ENCODE data around the gene HSDL2. TPM values are rescaled to one million over a fixed set of nuclear protein-coding genes. Genes with fewer than 3 reads are reported as not detected.
"Not testable (repeated sequence)": the region's sequence is repeated elsewhere in the genome, so short reads cannot be mapped to it uniquely, and the experiment has no call there.

The HSDL2 gene
- total RNA-seq, 1 experiment from 2014 or later, result 24.4 TPM

DNA sequence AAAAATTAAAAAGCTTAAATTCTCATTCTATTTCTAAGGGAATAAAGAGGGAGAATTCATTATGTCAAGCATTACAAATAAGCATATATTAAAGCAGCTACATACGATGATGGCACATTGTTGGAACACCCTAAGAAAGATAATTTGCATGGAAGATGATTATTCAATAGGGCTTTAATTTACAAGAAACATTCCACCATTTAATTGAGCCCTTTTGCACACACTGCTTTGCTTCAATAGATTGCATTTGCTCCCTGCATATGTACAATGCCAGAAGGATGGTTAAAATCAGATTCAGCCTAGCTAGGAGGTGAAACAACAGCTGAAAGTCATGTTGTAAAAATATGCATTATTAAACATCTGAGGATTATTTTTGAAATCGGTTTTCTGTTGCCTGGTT is 128.5 kb downstream of the HSDL2 start:
- CTCF ChIA-PET, result interaction anchor here (0.8 kb wide), 1 partner anchor 69 kb away, joined by 3 read pairs; no protein-coding TSS in a partner anchor
- TF ChIP-seq, protein P1, sequence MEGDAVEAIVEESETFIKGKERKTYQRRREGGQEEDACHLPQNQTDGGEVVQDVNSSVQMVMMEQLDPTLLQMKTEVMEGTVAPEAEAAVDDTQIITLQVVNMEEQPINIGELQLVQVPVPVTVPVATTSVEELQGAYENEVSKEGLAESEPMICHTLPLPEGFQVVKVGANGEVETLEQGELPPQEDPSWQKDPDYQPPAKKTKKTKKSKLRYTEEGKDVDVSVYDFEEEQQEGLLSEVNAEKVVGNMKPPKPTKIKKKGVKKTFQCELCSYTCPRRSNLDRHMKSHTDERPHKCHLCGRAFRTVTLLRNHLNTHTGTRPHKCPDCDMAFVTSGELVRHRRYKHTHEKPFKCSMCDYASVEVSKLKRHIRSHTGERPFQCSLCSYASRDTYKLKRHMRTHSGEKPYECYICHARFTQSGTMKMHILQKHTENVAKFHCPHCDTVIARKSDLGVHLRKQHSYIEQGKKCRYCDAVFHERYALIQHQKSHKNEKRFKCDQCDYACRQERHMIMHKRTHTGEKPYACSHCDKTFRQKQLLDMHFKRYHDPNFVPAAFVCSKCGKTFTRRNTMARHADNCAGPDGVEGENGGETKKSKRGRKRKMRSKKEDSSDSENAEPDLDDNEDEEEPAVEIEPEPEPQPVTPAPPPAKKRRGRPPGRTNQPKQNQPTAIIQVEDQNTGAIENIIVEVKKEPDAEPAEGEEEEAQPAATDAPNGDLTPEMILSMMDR (IDR thresholded peaks at IDR 0.05; ENCODE audit: unreplicated experiment), result no peak
- no peaks in the 10 kb centered on the region for H3K9me3 Mint-ChIP-seq (ENCODE audit: low read depth, unreplicated experiment)
- DNase-seq, result no peak
- H3K36me3 Mint-ChIP-seq (ENCODE audit: insufficient read depth, unreplicated experiment), result no peaks in the 10 kb centered on the region
- H3K27me3 Mint-ChIP-seq (ENCODE audit: unreplicated experiment), result no peaks in the 10 kb centered on the region
- no peak overlapping the region for H3K4me3 Mint-ChIP-seq (ENCODE audit: low read depth, unreplicated experiment)
- H3K4me1 Mint-ChIP-seq (ENCODE audit: low read depth, unreplicated experiment), result peaks cover 9% of the 10 kb centered on the region
- H3K27ac Mint-ChIP-seq (ENCODE audit: unreplicated experiment), result no peak overlapping the region
- BruUV-seq (replicated peaks), result no TSS peak
- intact Hi-C loops (cut with micrococcal nuclease; ENCODE audit: unreplicated experiment), result no loop called here

DNA sequence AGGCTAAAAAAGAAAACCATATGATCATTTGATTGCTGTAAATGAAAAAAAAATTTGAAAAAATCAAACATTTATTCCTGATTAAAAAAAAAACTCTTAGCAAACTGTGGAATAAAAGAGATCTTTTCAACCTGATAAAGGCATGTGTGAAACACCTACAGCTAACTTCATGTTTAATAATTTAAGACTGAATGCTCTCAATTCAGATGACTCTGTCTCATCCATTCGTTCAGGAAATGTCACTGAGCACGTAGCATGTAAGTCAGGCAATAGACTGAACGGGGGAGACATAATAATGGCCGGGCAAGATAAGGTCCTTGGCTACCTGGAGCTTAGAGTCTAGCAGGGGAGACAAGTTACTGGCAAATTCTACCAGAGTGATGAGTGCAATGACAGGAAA is 132.5 kb downstream of the HSDL2 start:
- CTCF ChIA-PET; H3K36me3 Mint-ChIP-seq (ENCODE audit: insufficient read depth, unreplicated experiment); H3K9me3 Mint-ChIP-seq (ENCODE audit: low read depth, unreplicated experiment); H3K4me1 Mint-ChIP-seq (ENCODE audit: low read depth, unreplicated experiment); BruUV-seq (replicated peaks); H3K27ac Mint-ChIP-seq (ENCODE audit: unreplicated experiment); DNase-seq; intact Hi-C loops (cut with micrococcal nuclease; ENCODE audit: unreplicated experiment); H3K27me3 Mint-ChIP-seq (ENCODE audit: unreplicated experiment); H3K4me3 Mint-ChIP-seq (ENCODE audit: low read depth, unreplicated experiment): not testable (repeated sequence)

DNA sequence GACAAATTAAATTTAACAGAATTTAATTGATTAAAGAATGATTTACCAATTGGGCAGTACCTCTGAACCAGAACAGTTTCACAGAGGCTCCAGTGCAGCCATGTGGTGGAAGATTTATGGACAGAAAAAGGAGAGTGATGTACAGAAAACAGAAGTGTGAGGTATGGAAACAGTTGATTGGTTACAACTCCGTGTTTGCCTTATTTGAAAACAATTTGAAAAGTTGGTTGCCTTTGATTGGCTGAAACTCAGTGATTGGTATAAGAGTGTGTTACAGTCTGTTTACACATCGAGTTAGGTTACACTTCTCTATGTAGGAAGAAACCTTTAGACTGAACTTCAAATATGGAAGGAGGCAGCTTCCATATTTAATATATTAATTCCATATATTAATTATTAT is 136.9 kb downstream of the HSDL2 start:
- TF ChIP-seq, protein P1 (IDR thresholded peaks at IDR 0.05; ENCODE audit: unreplicated experiment), result no peak
- CTCF ChIA-PET, result interaction anchor here (0.7 kb wide), 1 partner anchor 885 kb away, joined by 4 read pairs; the partner anchor contains the start of gene DNAJC25
- no peak overlapping the region for H3K27ac Mint-ChIP-seq (ENCODE audit: unreplicated experiment)
- no peak for DNase-seq
- no peaks in the 10 kb centered on the region for H3K27me3 Mint-ChIP-seq (ENCODE audit: unreplicated experiment)
- H3K4me3 Mint-ChIP-seq (ENCODE audit: low read depth, unreplicated experiment), result no peak overlapping the region
- no peaks in the 10 kb centered on the region for H3K4me1 Mint-ChIP-seq (ENCODE audit: low read depth, unreplicated experiment)
- no peaks in the 10 kb centered on the region for H3K36me3 Mint-ChIP-seq (ENCODE audit: insufficient read depth, unreplicated experiment)
- H3K9me3 Mint-ChIP-seq (ENCODE audit: low read depth, unreplicated experiment), result no peaks in the 10 kb centered on the region
- intact Hi-C loops (cut with micrococcal nuclease; ENCODE audit: unreplicated experiment), result no loop called here
- BruUV-seq (replicated peaks), result no TSS peak

DNA sequence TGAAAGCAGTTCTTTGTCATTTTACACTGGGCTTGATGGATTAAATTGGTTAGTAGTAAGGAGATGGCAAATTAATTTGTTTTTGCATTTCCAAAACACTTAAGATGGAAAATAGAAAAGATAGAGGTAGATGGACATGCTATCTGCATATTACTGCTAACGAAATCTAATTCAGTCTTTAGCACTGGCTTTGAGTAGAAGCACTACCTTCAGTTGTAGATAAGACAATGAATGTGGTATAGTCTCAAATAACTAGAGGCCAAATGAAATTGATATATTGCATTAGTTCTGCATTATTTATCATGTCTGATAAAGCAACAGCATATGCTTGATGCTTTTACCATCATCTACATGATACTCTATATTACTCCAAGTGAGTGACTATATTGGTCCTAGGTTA is 140.2 kb downstream of the HSDL2 start:
- H3K9me3 Mint-ChIP-seq (ENCODE audit: low read depth, unreplicated experiment), result peaks cover 3% of the 10 kb centered on the region
- TF ChIP-seq, protein P1 (IDR thresholded peaks at IDR 0.05; ENCODE audit: unreplicated experiment), result no peak
- intact Hi-C loops (cut with micrococcal nuclease; ENCODE audit: unreplicated experiment), result no loop called here
- H3K36me3 Mint-ChIP-seq (ENCODE audit: insufficient read depth, unreplicated experiment), result no peaks in the 10 kb centered on the region
- H3K27me3 Mint-ChIP-seq (ENCODE audit: unreplicated experiment), result no peaks in the 10 kb centered on the region
- H3K4me3 Mint-ChIP-seq (ENCODE audit: low read depth, unreplicated experiment), result no peak overlapping the region
- CTCF ChIA-PET, result interaction anchor here (0.6 kb wide), 1 partner anchor 423 kb away, joined by 6 read pairs; no protein-coding TSS in a partner anchor
- H3K4me1 Mint-ChIP-seq (ENCODE audit: low read depth, unreplicated experiment), result no peaks in the 10 kb centered on the region
- BruUV-seq (replicated peaks), result no TSS peak
- no peak for DNase-seq
- no peak overlapping the region for H3K27ac Mint-ChIP-seq (ENCODE audit: unreplicated experiment)

DNA sequence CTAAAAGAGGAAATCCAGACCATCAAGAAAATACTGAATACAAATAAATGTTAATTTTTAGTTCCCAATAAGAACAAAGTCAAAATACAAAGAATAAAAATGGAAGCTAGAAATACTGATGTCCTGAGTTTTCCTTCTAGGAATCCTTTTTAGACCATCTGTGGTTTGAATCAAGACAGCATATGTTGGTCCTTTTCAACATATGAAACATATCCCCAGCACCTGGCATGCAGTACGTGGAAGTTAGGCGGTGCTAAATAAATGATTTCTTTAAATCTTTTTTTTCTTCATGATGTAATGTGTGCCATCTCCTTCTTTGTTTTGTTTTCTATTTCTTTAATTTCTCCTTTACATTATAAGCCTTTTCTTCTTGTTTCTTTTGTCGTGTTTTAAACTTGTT is 140.7 kb downstream of the HSDL2 start:
- Mint-ChIP-seq H3K9me3 (ENCODE audit: low read depth, unreplicated experiment) (peaks cover 3% of the 10 kb centered on the region), H3K36me3 (ENCODE audit: insufficient read depth, unreplicated experiment) (no peaks in the 10 kb centered on the region), H3K27ac (ENCODE audit: unreplicated experiment) (no peak overlapping the region), H3K27me3 (ENCODE audit: unreplicated experiment) (no peaks in the 10 kb centered on the region), H3K4me1 (ENCODE audit: low read depth, unreplicated experiment) (no peaks in the 10 kb centered on the region), H3K4me3 (ENCODE audit: low read depth, unreplicated experiment) (no peak overlapping the region)
- intact Hi-C loops (cut with micrococcal nuclease; ENCODE audit: unreplicated experiment), result no loop called here
- TF ChIP-seq, protein P1 (IDR thresholded peaks at IDR 0.05; ENCODE audit: unreplicated experiment), result no peak
- CTCF ChIA-PET, result interaction anchor here (0.6 kb wide), 1 partner anchor 423 kb away, joined by 6 read pairs; no protein-coding TSS in a partner anchor
- no peak for DNase-seq
- BruUV-seq (replicated peaks), result no TSS peak

Other genes starting within 250 kb of the HSDL2 start
- 24.6 and 25.7 TPM in 2 replicates for gene SUSD1, start 204.8 kb upstream of the HSDL2 start, total RNA-seq (2022)
- 73.1 and 80.8 TPM in 2 replicates for gene PTBP3, start 46.5 kb upstream of the HSDL2 start, total RNA-seq (2022)
- gene KIAA1958, start 106.7 kb downstream of the HSDL2 start, total RNA-seq (2022), result 10.5 and 13.0 TPM in 2 replicates